Measurements from ENCODE around the gene HOTAIR.

DNA sequence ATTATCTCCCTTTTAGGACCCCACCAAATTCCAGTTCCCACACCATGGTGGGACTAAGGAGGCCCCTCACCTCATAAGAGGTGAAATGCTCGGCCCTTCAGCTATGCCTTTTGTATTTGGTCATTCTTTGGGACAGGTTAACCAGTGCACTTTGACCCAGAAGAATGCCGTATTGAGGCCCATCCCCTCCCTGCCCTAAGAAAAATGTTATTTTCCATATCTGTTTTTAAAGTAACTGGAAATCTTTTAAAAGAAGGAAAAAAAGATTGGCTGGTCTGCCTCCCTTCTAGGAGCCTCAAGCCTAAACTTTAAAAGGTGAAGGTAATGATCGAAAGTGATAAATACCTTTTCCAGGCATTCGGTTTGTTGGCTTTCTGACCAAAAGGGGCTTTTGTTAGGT, 41.8 kb downstream of the HOTAIR start:
- TF ChIP-seq POLR2AphosphoS5 (IDR thresholded peaks at IDR 0.05), result no peak
- no peak for TF ChIP-seq POLR2A (IDR thresholded peaks at IDR 0.05)

Data from stomach (tissue), 4 donors.